ENCODE results near the gene ZDHHC14.
A peak's percentile ranks its signal among the peaks of the same experiment; 100 is the strongest.
"Not testable (repeated sequence)": the region's sequence is repeated elsewhere in the genome, so short reads cannot be mapped to it uniquely, and the experiment has no call there.

ZDHHC14 gene

DNA sequence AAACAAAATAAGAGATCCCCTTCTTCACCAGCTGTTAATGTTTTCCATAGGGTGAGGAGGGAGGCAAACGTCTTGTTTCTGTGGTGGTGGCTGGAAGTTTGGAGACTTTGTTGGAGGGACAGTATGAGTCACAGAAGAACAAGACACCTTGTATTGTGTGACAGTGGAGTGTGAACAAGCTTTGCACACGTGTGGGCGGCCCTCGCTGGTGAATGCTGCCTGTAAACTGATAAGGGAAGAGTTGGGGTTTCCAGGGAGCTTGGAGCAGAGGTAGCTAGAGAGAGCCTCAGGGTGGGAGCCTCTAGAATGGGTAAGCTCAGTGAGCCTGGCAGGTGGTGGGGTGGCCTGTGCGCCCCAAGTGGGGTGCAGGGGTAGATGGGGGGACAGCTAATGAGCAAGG is 78.3 kb downstream of the ZDHHC14 start:
- Histone ChIP-seq H3K79me2 (ENCODE audit: insufficient read depth, low read depth) (no peaks in the 10 kb centered on the region), H3K36me3 (ENCODE audit: insufficient read depth) (no peaks in the 10 kb centered on the region), H3K4me3 (IDR thresholded peaks at IDR 0.05; ENCODE audit: insufficient read depth, low read depth, low read length) (no peak overlapping the region), H3K27me3 (ENCODE audit: insufficient read depth, low read depth) (no peaks in the 10 kb centered on the region), H3K9ac (no peak overlapping the region), H2AFZ (ENCODE audit: low read depth) (no peak overlapping the region), H4K20me1 (ENCODE audit: insufficient read depth) (no peaks in the 10 kb centered on the region), H3K4me1 (ENCODE audit: low read depth, poor library complexity, severe bottlenecking) (peaks cover 40% of the 10 kb centered on the region), H3K4me2 (no peak overlapping the region), H3K27ac (no peak overlapping the region)
- TF ChIP-seq, protein P1, sequence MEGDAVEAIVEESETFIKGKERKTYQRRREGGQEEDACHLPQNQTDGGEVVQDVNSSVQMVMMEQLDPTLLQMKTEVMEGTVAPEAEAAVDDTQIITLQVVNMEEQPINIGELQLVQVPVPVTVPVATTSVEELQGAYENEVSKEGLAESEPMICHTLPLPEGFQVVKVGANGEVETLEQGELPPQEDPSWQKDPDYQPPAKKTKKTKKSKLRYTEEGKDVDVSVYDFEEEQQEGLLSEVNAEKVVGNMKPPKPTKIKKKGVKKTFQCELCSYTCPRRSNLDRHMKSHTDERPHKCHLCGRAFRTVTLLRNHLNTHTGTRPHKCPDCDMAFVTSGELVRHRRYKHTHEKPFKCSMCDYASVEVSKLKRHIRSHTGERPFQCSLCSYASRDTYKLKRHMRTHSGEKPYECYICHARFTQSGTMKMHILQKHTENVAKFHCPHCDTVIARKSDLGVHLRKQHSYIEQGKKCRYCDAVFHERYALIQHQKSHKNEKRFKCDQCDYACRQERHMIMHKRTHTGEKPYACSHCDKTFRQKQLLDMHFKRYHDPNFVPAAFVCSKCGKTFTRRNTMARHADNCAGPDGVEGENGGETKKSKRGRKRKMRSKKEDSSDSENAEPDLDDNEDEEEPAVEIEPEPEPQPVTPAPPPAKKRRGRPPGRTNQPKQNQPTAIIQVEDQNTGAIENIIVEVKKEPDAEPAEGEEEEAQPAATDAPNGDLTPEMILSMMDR (conservative IDR thresholded peaks at IDR 0.05; ENCODE audit: low read depth, low read length): no peak

DNA sequence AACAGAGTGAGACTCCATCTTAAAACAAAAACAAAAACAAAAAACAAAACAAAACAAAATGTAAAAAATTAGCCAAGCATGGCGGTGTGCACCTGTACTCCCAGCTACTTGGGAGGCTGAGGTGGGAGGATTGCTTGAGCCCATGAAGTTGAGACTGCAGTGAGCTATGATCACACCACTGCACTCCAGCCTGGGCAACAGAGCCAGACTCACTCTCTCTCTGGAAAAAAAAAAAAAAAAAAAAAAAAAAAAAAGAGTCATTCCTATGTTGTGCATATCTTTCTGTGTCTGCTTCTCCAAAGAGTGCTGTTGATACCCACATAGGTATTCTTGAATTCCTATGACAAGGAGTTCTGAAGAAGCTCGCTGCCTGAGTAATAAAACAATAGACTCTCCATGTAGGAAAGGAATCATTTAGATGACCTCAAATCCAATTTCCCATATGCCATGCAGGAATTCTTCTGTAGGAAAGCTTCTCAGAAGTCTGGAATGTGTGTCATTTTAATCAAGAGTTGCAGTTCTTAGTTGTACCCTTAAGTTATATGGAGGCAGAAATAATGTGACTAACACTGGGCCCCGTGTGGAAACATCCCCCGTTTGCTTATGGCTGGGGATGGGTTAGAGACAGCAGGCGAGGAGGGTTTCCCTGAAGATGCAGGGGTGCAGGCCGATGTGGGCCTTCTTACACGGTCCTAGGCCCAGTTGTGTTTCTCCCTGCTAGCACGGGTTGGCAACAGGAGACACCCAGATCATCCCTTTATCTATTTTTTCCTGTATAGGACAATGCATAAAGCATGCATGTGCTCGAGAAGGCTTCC is 79.4 kb downstream of the ZDHHC14 start:
- H3K79me2 ChIP-seq (ENCODE audit: insufficient read depth, low read depth): no peaks in the 10 kb centered on the region
- H3K27ac ChIP-seq: peak overlapping the region; percentile 59

DNA sequence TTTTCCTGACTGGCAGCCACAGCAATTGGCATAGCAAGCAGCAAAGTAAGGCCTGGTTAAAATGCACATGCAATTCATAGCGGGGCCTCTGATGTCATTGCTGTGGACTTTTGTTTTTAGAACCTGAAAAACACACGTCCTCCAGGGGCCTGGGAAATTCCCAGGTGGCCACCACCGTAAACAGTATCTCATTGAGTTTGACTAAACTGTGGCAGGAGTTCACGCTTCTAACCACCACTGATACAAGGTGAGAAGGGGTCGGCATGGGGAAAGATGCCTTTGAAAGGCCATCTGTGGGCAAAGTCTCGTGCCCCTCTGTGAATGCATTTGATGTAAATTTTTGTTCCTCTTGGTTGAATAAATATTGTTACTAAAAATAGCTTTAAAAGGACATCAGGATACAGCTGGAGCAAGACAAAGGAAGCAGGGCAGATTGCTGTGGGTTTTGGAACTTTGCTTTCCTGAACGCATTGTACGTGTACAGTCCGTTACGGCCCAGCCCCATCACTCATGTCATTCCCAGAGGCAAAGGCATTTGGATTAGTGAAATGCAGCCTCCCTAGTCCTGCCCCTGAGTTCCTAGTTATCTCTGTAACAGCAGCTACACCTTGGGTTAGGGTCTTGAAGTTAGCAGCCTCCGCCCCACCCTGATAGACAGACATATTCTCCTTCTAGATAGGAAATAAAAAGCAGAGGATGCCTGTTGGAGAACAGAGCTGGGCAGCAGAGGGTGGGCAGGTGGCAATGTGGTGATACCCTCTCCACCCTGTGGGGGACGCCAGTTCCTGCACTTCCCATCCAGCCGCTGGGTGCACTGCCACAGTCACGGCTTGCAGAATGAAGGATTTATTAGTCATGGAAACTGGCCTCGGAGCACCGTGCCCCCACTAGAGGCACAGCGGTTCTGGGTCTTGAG is 80.3 kb downstream of the ZDHHC14 start:
- H3K27me3 ChIP-seq (ENCODE audit: insufficient read depth, low read depth): no peaks in the 10 kb centered on the region
- no peaks in the 10 kb centered on the region for H4K20me1 ChIP-seq (ENCODE audit: insufficient read depth)
- H3K79me2 ChIP-seq (ENCODE audit: insufficient read depth, low read depth): no peaks in the 10 kb centered on the region
- peak overlapping the region; percentile 72 for H3K4me2 ChIP-seq
- no peak overlapping the region; the same call in 1 of the 2 replicates for H3K9ac ChIP-seq
- H2AFZ ChIP-seq (ENCODE audit: low read depth): peak overlapping the region; percentile 45
- peaks cover 53% of the 10 kb centered on the region for H3K4me1 ChIP-seq (ENCODE audit: low read depth, poor library complexity, severe bottlenecking)
- H3K27ac ChIP-seq: peak overlapping the region; percentile 59
- no peaks in the 10 kb centered on the region for H3K36me3 ChIP-seq (ENCODE audit: insufficient read depth)
- TF ChIP-seq, protein P1 (conservative IDR thresholded peaks at IDR 0.05; ENCODE audit: low read depth, low read length): no peak
- no peak overlapping the region for H3K4me3 ChIP-seq (IDR thresholded peaks at IDR 0.05; ENCODE audit: insufficient read depth, low read depth, low read length)

More for the DNA sequence above, 79.4 kb downstream of the ZDHHC14 start:
- no peak overlapping the region for H3K4me3 ChIP-seq (IDR thresholded peaks at IDR 0.05; ENCODE audit: insufficient read depth, low read depth, low read length)
- H4K20me1 ChIP-seq (ENCODE audit: insufficient read depth): no peaks in the 10 kb centered on the region
- H3K4me1 ChIP-seq (ENCODE audit: low read depth, poor library complexity, severe bottlenecking): peaks cover 50% of the 10 kb centered on the region
- no peaks in the 10 kb centered on the region for H3K36me3 ChIP-seq (ENCODE audit: insufficient read depth)
- TF ChIP-seq, protein P1 (conservative IDR thresholded peaks at IDR 0.05; ENCODE audit: low read depth, low read length): no peak
- H2AFZ ChIP-seq (ENCODE audit: low read depth): peak overlapping the region; percentile 45
- H3K27me3 ChIP-seq (ENCODE audit: insufficient read depth, low read depth): no peaks in the 10 kb centered on the region
- peak overlapping the region; percentile 72 for H3K4me2 ChIP-seq
- H3K9ac ChIP-seq: no peak overlapping the region; the same call in 1 of the 2 replicates

DNA sequence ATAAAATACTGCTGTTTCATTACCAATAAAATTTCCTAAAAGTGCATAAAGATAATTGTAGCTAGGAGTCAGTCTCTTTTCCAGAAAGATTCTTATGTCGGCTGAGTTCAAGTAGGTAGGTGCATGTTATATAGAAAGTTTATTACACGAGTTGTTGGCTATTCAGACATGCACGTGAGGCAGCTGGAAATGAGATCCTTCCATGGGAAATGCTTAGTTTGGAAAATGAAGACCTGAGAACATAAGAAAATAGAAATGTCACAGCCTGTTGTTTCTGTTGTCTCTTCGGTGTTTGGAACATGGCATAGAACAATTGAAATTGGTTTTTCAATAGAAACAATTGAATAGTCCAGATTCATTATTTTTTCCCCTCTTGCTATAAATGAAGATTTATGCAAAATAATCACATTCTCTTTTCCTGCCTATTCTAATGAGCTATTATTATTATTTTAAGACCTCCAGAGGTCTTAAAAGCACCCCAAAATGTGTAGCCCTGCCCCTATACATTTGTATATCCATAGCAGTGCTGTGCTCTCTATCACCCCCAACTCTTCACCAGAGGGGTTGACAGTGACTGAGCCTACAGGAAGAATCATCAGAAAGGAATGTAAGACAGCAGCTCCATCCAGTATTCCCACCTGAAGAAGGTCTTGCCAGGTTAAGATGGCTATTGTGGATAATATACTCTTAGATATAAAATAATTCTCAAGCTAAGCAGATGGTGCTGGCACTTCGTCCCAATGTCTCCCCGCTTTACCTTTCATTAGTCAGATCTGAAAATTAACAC is 82.2 kb downstream of the ZDHHC14 start:
- Histone ChIP-seq H3K79me2 (ENCODE audit: insufficient read depth, low read depth) (no peaks in the 10 kb centered on the region), H3K4me3 (IDR thresholded peaks at IDR 0.05; ENCODE audit: insufficient read depth, low read depth, low read length) (no peak overlapping the region), H3K27me3 (ENCODE audit: insufficient read depth, low read depth) (no peaks in the 10 kb centered on the region), H3K36me3 (ENCODE audit: insufficient read depth) (no peaks in the 10 kb centered on the region), H3K4me1 (ENCODE audit: low read depth, poor library complexity, severe bottlenecking) (peaks cover 53% of the 10 kb centered on the region), H4K20me1 (ENCODE audit: insufficient read depth) (no peaks in the 10 kb centered on the region), H3K4me2 (no peak overlapping the region), H3K27ac (no peak overlapping the region), H3K9ac (no peak overlapping the region), H2AFZ (ENCODE audit: low read depth) (no peak overlapping the region)
- TF ChIP-seq, protein P1 (conservative IDR thresholded peaks at IDR 0.05; ENCODE audit: low read depth, low read length): no peak

DNA sequence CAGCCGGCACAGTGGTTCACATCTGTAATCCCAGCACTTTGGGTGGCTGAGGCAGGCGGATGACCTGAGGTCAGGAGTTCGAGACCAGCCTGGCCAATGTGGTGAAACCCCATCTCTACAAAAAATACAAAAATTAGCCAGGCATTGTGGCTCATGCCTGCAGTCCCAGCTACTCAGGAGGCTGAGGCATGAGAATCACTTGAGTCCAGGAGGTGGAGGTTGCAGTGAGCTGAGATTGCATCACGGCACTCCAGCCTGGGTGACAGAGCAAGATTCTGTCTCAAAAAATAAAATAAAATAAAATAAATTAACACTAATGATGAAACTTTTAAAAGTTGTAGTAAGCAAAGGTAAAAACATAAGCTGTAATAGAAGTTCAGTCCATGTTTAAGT is 82.7 kb downstream of the ZDHHC14 start:
- H3K27ac ChIP-seq; H3K27me3 ChIP-seq (ENCODE audit: insufficient read depth, low read depth); H3K9ac ChIP-seq; H2AFZ ChIP-seq (ENCODE audit: low read depth); H4K20me1 ChIP-seq (ENCODE audit: insufficient read depth); H3K36me3 ChIP-seq (ENCODE audit: insufficient read depth); H3K79me2 ChIP-seq (ENCODE audit: insufficient read depth, low read depth); H3K4me3 ChIP-seq (IDR thresholded peaks at IDR 0.05; ENCODE audit: insufficient read depth, low read depth, low read length); H3K4me2 ChIP-seq: not testable (repeated sequence)
- H3K4me1 ChIP-seq (ENCODE audit: low read depth, poor library complexity, severe bottlenecking): peaks cover 53% of the 10 kb centered on the region
